ENCODE results near the gene HAL.

- TF ChIP-seq, protein P1, sequence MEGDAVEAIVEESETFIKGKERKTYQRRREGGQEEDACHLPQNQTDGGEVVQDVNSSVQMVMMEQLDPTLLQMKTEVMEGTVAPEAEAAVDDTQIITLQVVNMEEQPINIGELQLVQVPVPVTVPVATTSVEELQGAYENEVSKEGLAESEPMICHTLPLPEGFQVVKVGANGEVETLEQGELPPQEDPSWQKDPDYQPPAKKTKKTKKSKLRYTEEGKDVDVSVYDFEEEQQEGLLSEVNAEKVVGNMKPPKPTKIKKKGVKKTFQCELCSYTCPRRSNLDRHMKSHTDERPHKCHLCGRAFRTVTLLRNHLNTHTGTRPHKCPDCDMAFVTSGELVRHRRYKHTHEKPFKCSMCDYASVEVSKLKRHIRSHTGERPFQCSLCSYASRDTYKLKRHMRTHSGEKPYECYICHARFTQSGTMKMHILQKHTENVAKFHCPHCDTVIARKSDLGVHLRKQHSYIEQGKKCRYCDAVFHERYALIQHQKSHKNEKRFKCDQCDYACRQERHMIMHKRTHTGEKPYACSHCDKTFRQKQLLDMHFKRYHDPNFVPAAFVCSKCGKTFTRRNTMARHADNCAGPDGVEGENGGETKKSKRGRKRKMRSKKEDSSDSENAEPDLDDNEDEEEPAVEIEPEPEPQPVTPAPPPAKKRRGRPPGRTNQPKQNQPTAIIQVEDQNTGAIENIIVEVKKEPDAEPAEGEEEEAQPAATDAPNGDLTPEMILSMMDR (IDR thresholded peaks at IDR 0.05), result no peak
- no peak for TF ChIP-seq POLR2A (IDR thresholded peaks at IDR 0.05)
Observed at GRCh38 chr12:95962222-95962621, 33.9 kb downstream of the HAL start.

All from testis (tissue), 2 donors.